Heart right ventricle (tissue), 16 donors: ENCODE data around the gene ACP7. TPM values are rescaled to one million over a fixed set of nuclear protein-coding genes. Genes with fewer than 3 reads are reported as not detected.
A peak's percentile ranks its signal among the peaks of the same experiment; 100 is the strongest.

ENCODE experiments used
- ATAC-seq, 8 donors: fragments of 200-7000 bp; cut with Tn5 transposase; one replicate each; pipeline ENCODE4 v1.9.1; 2020; ENCODE audit warnings: mild to moderate bottlenecking in 8 of 8, moderate library complexity in 8 of 8, moderate number of reproducible peaks in 1 of 8
- DNase-seq, 2 donors: peaks; one replicate each; pipeline ENCODE4 v3.0.0-alpha.2; 2020
- H3K27ac ChIP-seq, 10 donors: fragments of 200-600 bp; sonication (generic) in 2 of 10; one replicate each; pipeline versions ENCODE4 v1.5.0 to v1.8.0; 2020 to 2022; ENCODE audit warnings: mild to moderate bottlenecking in 3 of 10
- H3K27me3 ChIP-seq, 7 donors: fragments of 200-600 bp; one replicate each; pipeline ENCODE4 v1.8.0; 2021 to 2022; ENCODE audit warnings: mild to moderate bottlenecking in 2 of 7
- H3K36me3 ChIP-seq, 9 donors: fragments of 200-600 bp; sonication (generic) in 1 of 9; one replicate each; pipeline versions ENCODE4 v1.5.0 to v1.8.0; 2020 to 2022; ENCODE audit warnings: mild to moderate bottlenecking in 2 of 9
- H3K4me1 ChIP-seq, 9 donors: fragments of 200-600 bp; sonication (generic) in 1 of 9; one replicate each; pipeline versions ENCODE4 v1.5.0 to v1.8.0; 2020 to 2022; ENCODE audit warnings: mild to moderate bottlenecking in 4 of 9
- H3K4me3 ChIP-seq, 10 donors: fragments of 200-600 bp; sonication (generic) in 2 of 10; one replicate each; pipeline versions ENCODE4 v1.5.0 to v1.8.0; 2020 to 2022; ENCODE audit warnings: mild to moderate bottlenecking in 7 of 10, moderate library complexity in 2 of 10
- H3K9me3 ChIP-seq, 11 donors: fragments of 200-600 bp in 10 of 11; sonication (generic) in 2 of 11; one replicate each; pipeline versions ENCODE4 v1.5.0 to v1.8.0; 2013 to 2022; ENCODE audit warnings: mild to moderate bottlenecking in 2 of 11, control low read depth in 1 of 11, moderate library complexity in 1 of 11
- WGBS, 2 donors: extraction: QIAGEN DNeasy Blood & Tissue Kit; methylation state at CpG; one replicate each; pipeline ENCODE4 v1.1.7; 2013; ENCODE audit warnings: inconsistent platforms in 1 of 2; 5-methylcytosine and 5-hydroxymethylcytosine counted together
- intact Hi-C, 10 donors: fragments of 100-400 bp; cut with DNase I; formaldehyde crosslinking; loops; one replicate each; pipeline versions ENCODE4 v1.11.1 to v1.14.2; 2022
- polyA plus RNA-seq, 2 donors: library from polyadenylated mRNA; stranded (reverse); fragments of 200-250 nt; gene quantifications; one replicate each; pipeline ENCODE4 v1.2.3, GENCODE V29; 2013
- total RNA-seq, 10 donors: library from RNA; stranded (reverse); fragmentation: NEBNext Ultra II Directional in 3 of 10; extraction: Animal tissue kit (Norgen Biotek cat#: 25700) in 3 of 10; gene quantifications; one replicate each; pipeline versions ENCODE4 v1.2.1 to v1.2.4, GENCODE V29; 2021 to 2023
- TF ChIP-seq, protein P1 (sequence below), 9 donors: fragments of 200-600 bp; sonication (generic) in 2 of 9; IDR thresholded peaks; one replicate each; pipeline versions ENCODE4 v1.5.0 to v1.8.0; 2021 to 2022; ENCODE audit warnings: antibody characterized with exemption in 9 of 9, mild to moderate bottlenecking in 5 of 9, moderate library complexity in 1 of 9
- donor health status: Arrhythmogenic right ventricular cardiomyopathy.
- donor health status: ischemic (EF 13 %, LVEDD 7.1; RV severe dilation, severe dysfunction).
- donor health status: healthy with polysubstance abuse.
- donor health status: DM: no; HTN: yes; CAD: no.
- donor health status: DM: no; HTN: no; CAD: no.
- donor health status: ischemic (EF 25% LVEDD 6.9; RV normal size, moderate dysfunction).
- donor health status: ischemic (EF 25% LVEDD 5.7; RV mildly dilated, moderate dysfunction).
- donor health status: healthy.
- donor health status: DM: yes; HTN: yes; CAD: no.
- donor health status: Ischemic cardiomyopathy.
- donor health status: ischemic (EF 35%, LVEDD 5.7; RV mildly dilated, moderate dysfunction).
- donor health status: nonischemic (EF 11% LVEDD 7.7; RV severe dilation, severe dysfunction).
- donor health status: DM: yes; HTN: yes; CAD: no.
- donor health status: PGD.
- donor health status: ischemic (EF 29% LVEDD 5.4; RV normal size, mild dysfunction).
- donor health status: nonischemic (EF 23%, LVEDD 6.1; RV moderate dilation, normal function).

Gene ACP7
- total and polyA plus RNA-seq, 12 donors: not detected

- 65 to 73% methylated on average over 20 of the region's 20 CpGs for WGBS, 2 donors
- ATAC-seq: no peak
- H3K4me3 ChIP-seq: no peak overlapping the region
- peak overlapping the region in 1 of 10 donors; percentile 69 for H3K27ac ChIP-seq
- no peaks in the 10 kb centered on the region for H3K27me3 ChIP-seq
- TF ChIP-seq, protein P1, sequence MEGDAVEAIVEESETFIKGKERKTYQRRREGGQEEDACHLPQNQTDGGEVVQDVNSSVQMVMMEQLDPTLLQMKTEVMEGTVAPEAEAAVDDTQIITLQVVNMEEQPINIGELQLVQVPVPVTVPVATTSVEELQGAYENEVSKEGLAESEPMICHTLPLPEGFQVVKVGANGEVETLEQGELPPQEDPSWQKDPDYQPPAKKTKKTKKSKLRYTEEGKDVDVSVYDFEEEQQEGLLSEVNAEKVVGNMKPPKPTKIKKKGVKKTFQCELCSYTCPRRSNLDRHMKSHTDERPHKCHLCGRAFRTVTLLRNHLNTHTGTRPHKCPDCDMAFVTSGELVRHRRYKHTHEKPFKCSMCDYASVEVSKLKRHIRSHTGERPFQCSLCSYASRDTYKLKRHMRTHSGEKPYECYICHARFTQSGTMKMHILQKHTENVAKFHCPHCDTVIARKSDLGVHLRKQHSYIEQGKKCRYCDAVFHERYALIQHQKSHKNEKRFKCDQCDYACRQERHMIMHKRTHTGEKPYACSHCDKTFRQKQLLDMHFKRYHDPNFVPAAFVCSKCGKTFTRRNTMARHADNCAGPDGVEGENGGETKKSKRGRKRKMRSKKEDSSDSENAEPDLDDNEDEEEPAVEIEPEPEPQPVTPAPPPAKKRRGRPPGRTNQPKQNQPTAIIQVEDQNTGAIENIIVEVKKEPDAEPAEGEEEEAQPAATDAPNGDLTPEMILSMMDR (IDR thresholded peaks at IDR 0.05): no peak
- no peak for DNase-seq
- H3K4me1 ChIP-seq: peaks cover 7 to 70% (median 47%) of the 10 kb centered on the region in 9 donors
- no peaks in the 10 kb centered on the region for H3K9me3 ChIP-seq
- intact Hi-C loops: no loop called here
- no peaks in the 10 kb centered on the region for H3K36me3 ChIP-seq
Measured at GRCh38 chr19:39132344-39132969, 48.3 kb downstream of the ACP7 start.

GRCh38 chr19:39133431-39134270, 49.5 kb downstream of the ACP7 start:
- H3K4me1 ChIP-seq: peaks cover 7 to 64% (median 47%) of the 10 kb centered on the region in 9 donors
- H3K4me3 ChIP-seq: no peak overlapping the region

DNA sequence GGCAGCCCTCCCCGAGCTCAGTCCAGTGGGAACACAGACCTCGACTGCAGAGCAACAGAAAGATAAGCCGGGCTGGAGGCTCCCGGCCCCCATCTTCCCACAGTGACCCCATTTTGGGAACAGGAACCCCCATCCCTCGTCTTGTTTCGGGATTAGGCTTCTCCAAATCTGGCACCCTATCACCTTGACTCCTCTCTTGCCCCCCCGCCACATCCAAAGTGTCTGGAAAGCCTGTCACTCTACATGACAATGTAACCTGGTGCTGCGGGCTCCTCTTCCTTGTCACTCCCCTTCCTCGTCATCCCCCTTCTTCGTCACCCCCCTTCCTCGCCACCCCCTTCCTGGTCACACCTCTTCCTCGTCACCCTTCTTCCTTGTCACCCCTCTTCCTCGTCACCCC, 51.5 kb downstream of the ACP7 start:
- DNase-seq (no peak), ATAC-seq (no peak)
- 82 to 87% methylated on average over 13 of the region's 13 CpGs for WGBS, 2 donors
- intact Hi-C loops: no loop called here
- no peaks in the 10 kb centered on the region for H3K27me3 ChIP-seq
- H3K27ac ChIP-seq: no peak overlapping the region
- H3K4me3 ChIP-seq: no peak overlapping the region
- no peaks in the 10 kb centered on the region for H3K36me3 ChIP-seq
- TF ChIP-seq, protein P1 (IDR thresholded peaks at IDR 0.05): no peak
- peaks cover 15 to 67% (median 52%) of the 10 kb centered on the region in 9 donors for H3K4me1 ChIP-seq
- no peaks in the 10 kb centered on the region for H3K9me3 ChIP-seq

More at GRCh38 chr19:39133431-39134270, 49.5 kb downstream of the ACP7 start:
- TF ChIP-seq, protein P1 (IDR thresholded peaks at IDR 0.05): no peak
- Histone ChIP-seq H3K27ac (no peak overlapping the region), H3K36me3 (no peaks in the 10 kb centered on the region), H3K27me3 (no peaks in the 10 kb centered on the region), H3K9me3 (no peaks in the 10 kb centered on the region)
- intact Hi-C loops: no loop called here
- ATAC-seq: peak in 2 of 8 donors; percentile 10 to 13
- DNase-seq: no peak
- WGBS, 2 donors: 46 to 51% methylated on average over 20 to 23 of the region's 23 CpGs

DNA sequence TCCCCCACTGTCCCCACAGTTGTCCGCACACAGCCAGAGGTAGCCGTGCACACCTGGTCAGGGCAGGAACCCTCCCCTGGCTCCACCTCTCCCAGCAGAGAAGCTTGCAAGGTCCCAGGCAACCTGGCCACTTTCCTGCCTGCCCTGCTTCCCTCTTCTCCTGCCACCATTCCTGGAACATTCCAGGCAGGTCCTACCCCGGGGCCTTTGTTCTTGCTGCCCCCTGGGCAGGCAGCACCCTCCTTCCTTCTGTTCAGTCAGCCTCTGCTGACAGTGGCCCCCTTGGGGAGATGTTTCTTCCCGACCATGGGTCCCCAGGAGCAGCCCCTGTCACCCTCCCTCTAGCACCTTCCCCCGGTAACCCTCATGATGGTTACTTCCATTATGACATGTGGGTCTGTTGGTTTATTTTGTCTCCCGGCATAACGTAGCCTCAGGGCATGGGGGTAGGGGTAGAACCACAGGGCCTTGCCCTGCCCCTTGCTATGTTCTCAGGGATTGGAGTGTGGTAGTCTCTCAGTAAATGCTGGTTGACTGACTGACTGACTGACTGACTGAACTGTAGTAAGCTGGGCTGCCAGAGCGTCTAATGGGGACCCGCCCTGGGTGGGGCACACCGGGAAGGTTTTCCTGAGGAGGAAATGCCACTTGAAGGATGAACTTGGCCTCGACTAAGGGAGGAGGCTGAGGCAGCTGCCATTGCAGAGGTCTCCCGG, 52.2 kb downstream of the ACP7 start:
- H3K36me3 ChIP-seq: no peaks in the 10 kb centered on the region
- 71 to 78% methylated on average over 11 to 12 of the region's 12 CpGs for WGBS, 2 donors
- intact Hi-C loops: no loop called here
- TF ChIP-seq, protein P1 (IDR thresholded peaks at IDR 0.05): no peak
- no peaks in the 10 kb centered on the region for H3K27me3 ChIP-seq
- no peak overlapping the region for H3K4me3 ChIP-seq
- no peaks in the 10 kb centered on the region for H3K9me3 ChIP-seq
- H3K27ac ChIP-seq: no peak overlapping the region
- peaks cover 9 to 61% (median 45%) of the 10 kb centered on the region in 9 donors for H3K4me1 ChIP-seq
- DNase-seq (no peak), ATAC-seq (no peak)
